HG02763 (cell line): ENCODE results near the gene FAM171A2.

Experiments
- ATAC-seq: cut with Tn5 transposase; IDR thresholded peaks from one replicate; pipeline ENCODE4 v1.9.1; 2021; ENCODE audit warnings: mild to moderate bottlenecking, moderate library complexity; ENCODE audit not compliant: unreplicated experiment

Gene FAM171A2

DNA sequence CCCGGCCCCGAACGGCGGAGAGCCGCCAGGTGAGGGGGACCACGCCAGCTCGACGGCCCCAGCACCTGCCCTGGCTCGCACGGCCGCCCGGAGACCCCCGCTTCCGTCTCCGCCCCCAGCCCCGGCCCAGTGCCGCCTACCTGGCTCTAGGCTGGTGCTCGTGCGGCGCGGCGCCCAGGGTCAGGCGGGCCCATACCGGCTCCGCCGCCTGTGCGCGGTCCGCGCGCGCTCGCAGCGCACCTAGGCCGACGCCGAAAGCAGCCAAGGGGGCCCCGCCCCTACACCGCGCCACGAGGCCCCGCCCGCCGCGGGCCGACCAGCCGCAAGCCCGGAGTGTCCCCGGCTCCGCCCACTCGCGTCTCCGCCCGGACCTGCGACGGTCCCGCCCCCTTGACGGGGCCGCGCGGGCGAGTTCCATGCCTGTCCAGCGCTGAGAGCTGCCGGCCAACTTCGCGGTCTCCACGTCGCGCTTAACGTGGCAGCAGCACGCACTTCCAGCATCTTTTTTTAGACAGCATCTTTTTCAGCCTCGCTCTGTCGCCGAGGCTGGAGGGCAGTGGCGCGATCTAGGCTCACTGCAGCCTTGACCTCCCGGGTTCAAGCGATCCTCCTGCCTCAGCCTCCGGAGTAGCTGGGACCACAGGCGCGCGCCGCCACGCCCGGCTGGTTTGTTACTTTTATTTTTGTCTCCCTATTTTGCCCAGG lies 38.9 kb downstream of the FAM171A2 start, which contains the start of gene SLC25A39:
Gene SLC25A39 (minus strand): TSS at position 253 of the 705 bp plus-strand sequence. CDS start 1,261 bp downstream, outside the sequence.
- ATAC-seq = peak; percentile 73

GRCh38 chr17:44324092-44324570 lies 39.5 kb downstream of the FAM171A2 start:
- ATAC-seq = no peak

- ATAC-seq = no peak
Observed at GRCh38 chr17:44323359-44324091, 40.1 kb downstream of the FAM171A2 start.

DNA sequence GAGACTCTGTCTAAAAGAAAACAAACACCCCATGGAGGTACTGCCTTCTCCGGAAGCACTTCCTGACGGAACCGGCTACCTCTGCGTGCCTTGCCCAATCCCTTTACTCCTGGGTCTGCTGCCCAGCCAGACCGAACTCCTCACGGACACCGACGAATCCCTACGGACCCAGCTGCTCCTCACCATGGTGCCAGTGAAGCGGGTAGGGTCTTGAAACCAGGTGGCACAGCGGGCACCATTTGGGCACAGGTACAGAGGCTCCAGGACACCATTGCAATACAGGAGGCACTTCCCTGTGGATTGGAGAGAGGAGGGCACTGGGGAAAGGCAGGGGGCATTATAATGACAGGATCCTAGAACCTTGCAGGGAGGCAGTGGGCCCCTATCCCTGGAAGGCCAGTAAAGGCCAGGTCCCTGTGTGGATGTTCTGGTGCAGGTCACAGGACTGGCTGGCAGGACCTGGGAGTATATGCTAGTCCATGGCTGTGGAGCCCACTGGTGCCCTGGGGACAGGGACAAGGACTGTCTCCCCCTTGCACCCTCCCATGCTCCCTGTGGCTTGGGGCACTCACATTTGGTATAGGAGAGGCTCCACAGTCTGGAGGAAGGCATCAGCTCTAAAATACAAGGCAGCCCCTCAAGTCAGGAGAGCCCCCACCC lies 41.3 kb downstream of the FAM171A2 start:
- ATAC-seq = no peak

DNA sequence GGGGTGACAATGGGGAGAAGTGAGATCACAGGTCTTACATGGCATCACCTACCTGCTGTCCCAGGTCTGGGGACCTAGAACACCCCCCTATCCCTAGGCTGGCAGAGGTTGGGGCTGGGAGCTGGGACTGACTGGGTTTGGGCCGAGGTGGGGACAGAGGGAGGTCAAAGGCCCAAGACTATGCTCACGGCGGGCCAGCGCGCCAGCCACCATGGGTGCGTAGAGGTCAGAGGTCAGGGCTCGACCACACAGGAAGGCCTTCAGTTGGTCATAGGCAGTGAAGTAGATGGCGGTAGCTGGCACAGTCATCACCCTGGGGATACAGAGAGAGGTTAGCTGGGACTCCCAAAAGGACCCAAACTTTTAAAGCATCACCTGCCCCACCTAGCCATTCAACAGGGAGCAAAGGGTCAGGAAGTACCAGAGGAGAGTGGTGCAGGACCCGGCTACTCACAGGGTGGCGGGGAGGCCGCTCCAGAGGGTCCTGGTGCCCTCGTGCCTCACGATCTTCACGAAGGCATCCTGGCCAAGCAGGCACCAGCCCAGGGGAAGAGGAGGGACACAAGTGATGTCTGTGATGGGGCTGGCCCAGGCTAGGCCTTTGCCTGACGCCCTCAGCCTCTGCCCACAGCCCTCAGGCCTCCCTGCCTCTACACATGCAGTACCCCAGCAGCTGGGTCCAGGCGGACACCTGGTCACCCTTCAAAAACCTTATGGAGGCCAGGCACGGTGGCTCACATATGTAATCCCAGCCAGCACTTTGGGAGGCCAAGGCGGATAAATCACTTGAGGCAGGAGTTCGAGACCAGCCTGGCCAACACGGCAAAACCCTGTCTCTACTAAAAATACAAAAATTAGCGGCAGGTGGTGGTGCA lies 42.2 kb downstream of the FAM171A2 start:
- ATAC-seq = no peak

DNA sequence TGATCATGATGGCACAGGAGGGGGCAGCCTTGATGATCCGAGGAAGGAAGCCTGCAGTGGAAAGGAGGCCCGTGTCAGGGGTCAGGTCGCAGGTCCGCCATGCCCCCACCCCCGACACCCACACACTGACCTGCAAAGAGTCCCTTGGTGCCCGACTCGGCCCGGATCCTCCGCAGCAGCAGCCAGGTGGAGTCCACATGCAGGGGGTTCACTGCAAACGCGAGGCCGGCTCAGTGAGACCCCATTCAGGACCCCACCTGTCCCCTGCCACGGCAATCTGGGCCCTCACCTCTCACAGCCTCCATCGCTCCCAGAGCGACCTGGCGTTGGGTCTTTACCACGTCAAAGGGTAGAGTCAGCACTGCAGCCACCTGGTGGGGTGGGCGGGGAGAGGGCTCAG lies 43.6 kb downstream of the FAM171A2 start:
- ATAC-seq = no peak

DNA sequence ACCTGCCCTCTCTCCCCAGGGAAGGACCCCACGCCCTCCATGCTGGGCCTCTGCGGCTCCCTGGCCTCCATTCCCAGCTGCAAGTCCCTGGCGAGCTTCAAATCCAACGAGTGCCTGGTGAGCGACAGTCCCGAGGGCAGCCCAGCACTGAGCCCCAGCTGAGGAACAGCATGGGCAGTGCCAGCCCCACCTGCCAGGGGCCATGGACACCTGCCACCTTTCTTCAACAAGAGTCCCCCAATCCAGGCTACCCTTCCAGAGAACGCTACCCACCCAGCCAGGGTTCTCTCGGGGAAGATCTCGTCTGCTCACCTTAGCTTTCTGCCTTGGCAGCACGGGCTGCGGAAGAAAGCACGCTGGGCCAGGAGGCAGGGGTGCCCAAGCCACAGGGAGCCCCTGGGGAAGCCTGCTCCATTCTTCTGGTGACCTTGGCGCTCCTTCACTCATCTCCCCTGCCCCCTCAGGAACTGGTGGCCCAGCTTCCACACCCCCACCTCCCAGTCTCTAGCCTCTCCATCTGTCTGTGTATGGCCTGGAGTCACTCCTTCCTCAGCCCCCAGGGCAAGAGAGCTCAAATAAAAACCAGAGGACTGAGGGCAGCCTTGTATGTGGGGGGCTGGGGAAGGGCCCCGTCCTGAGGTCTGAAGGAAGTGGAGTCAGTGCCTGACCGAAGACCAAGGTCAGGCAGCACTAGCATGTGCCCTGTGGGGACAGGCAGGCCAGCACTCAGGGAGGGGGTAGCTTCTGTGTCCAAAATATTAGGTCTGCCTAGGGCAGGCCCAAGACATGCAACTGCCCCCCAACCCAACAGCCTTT lies 45.4 kb downstream of the FAM171A2 start:
- ATAC-seq = no peak

DNA sequence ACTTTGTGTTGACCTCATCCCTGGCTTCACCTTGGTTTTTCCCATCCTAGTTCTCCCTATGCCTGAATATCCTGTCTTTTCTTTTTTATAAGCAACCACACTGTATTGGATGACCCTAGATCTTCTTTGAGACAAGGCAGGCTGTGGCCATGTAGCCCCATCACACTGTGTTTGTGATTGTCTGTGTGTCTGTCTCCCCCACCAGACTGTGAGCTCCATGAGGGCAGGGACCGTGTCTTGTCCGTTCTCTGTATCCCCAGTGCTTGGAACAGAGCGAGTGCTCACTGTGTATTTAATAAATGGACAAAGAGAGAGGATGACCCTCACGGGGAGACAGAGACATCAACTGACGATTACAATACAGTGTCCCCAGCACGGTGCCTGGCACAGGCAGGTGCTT lies 46.1 kb downstream of the FAM171A2 start:
- no peak for ATAC-seq

DNA sequence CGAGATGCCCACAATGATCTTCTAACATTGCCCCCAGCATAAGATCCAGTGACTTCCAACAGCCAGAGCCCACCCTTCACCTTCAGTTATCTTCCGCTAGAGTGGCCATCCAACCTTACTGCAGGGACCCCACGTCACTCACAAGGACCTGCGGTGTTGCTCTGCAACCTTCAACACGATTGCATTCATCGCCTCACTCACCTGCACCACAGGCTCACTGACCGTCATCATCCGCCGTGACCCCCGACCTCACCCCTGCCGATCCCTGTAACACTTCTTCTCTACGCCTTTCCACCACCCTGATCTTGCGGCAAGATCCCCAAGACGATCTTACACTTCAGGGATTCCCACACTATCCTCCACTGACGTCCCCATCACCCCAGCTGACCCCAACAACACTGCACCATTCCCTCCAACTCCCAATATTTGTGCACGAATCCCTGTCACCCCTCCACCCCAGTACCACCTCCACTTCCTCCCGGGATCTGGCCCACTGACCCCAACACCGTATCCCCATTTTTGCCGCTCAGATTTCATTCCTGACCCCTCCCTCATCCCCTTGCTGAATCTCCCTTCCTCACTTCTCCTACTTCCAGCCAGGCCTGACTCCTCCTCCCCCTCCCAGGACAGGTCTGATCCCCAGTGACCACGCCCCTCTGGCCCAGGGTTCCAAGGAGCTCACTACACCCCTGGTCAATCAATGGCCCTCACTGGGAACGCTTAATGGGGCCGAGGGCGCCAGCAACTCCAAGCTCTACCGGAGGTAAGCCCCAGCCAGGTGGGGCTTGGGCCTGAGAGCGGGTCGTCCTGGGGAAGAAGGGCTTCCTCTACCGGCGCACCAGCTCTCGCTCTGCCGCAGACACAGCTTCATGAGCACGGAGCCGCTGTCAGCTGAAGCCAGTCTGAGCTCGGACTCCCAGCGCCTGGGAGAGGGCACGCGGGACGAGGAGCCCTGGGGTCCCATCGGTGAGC lies 47.6 kb downstream of the FAM171A2 start:
- ATAC-seq = no peak

- no peak for ATAC-seq
Observed at GRCh38 chr17:44314869-44315661, 48.6 kb downstream of the FAM171A2 start.

DNA sequence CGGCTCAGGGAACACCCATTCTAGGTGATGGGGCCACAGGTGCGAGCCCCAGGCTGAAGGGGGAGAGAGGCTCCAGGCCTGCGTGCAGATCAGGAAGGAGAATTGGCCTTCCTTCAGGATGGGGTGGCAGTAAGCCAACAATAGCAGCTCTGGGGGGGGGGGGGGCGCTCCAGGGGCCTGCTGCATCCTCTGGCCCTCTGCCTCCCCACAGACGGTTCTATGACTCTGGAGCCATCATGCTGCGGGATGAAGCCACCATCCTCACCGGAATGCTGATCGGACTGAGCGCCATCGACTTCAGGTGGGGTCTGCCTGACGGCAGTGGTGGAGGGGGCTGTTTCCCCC lies 49.2 kb downstream of the FAM171A2 start:
- ATAC-seq = no peak

DNA sequence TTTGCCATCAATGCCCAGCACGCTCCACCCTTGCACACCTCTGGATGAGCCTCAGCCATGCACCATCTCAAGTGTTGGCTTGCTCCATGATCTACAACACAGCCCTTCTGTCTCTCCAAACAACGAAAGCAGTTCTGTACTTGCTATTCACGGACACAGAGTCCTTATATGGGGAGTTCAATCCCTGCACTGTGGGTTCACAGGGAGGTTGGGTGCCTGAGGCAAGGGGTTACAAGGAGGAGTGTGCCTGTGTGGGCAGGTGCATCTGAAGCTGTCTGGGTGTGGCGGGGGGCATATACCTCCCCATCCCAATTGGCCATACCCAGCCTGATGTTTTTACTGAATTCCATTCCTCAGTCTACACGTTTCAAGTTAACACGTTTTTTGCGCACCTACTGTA lies 49.6 kb downstream of the FAM171A2 start:
- no peak for ATAC-seq

GRCh38 chr17:44312396-44313104 lies 51.1 kb downstream of the FAM171A2 start:
- no peak for ATAC-seq

GRCh38 chr17:44311562-44312181 lies 52.0 kb downstream of the FAM171A2 start:
- ATAC-seq = no peak

DNA sequence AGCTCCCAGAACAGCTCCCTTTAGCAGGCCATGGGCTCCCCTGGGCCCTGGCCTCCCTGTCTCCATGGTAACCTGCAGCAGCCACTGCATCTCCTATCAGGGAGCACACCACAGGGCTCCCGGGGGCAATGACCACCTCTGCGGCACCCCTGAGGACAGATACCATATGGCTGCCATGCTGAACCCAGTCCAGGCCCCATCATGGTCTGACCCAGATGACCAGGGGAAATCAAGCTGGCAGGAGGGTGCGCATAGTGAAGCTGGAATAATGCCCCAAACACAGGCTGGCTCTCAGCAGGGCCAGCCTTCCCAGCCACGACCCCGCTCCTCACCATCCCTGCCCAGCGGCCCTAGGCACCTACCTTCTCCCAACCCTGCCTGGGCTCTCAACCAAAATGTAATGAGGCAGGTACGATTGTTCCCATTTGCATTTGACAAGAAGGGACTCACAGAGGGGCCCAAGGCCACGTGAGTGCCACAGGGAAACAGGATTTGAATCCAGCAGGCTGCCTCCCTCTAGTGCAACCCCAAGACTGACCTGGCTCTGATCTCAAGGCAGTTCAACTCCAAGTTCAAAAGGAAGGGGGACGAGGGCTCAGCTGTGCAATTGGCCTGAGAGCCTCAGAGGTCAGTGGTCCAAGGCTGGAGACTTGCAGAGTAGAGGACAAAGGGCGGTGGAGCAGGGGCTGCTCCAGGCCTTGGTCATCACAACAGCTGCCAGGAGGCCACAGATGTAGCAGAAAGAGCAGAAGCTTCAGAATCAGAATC lies 52.9 kb downstream of the FAM171A2 start:
- ATAC-seq = no peak

GRCh38 chr17:44310188-44310587 lies 53.5 kb downstream of the FAM171A2 start:
- ATAC-seq = no peak
